PC-9 (cell line): ENCODE data around the gene RPS10. TPM values are rescaled to one million over a fixed set of nuclear protein-coding genes. Genes with fewer than 3 reads are reported as not detected.

Experiments used
- BruUV-seq: library from RNA; stranded (reverse); fragments of 400-500 nt; replicated peaks from 2 replicates; lab custom pipeline; 2021; lab: Mats Ljungman, UMichigan
- CTCF ChIA-PET: fragments of 300-600 bp; sonication (Branson Sonifier 250); formaldehyde crosslinking; loops from one replicate; lab custom pipeline; 2022; ENCODE audit warnings: antibody characterized with exemption; lab: Charles Lee
- POLR2A ChIA-PET: fragments of 300-600 bp; sonication (Branson Sonifier 250); formaldehyde crosslinking; loops from one replicate; lab custom pipeline; 2022; ENCODE audit warnings: antibody characterized with exemption; ENCODE audit not compliant: unreplicated experiment; lab: Charles Lee
- DNase-seq, 2 experiments: peaks; one replicate each; pipeline versions ENCODE4 v3.0.0 to v3.0.0-alpha.2; 2015 to 2022; ENCODE audit warnings: mixed read lengths in 1 of 2
- H2AFZ ChIP-seq: fragments of 200-600 bp; sonication (generic); 2 replicates; pipeline ENCODE4 v1.8.1; 2017; ENCODE audit warnings: antibody characterized with exemption
- H3F3A ChIP-seq: fragments of 200-600 bp; sonication (generic); 2 replicates; pipeline ENCODE4 v1.8.1; 2017; ENCODE audit warnings: antibody characterized with exemption, mild to moderate bottlenecking, low read depth; ENCODE audit not compliant: insufficient read depth
- H3K27ac ChIP-seq: fragments of 200-600 bp; sonication (generic); 2 replicates; pipeline ENCODE4 v1.6.1; 2016; ENCODE audit warnings: mixed run types
- H3K27me3 ChIP-seq: fragments of 200-600 bp; sonication (generic); 2 replicates; pipeline ENCODE4 v1.6.1; 2016; ENCODE audit warnings: low read depth, mixed run types; ENCODE audit not compliant: insufficient read depth
- H3K36me3 ChIP-seq: fragments of 200-600 bp; sonication (generic); 2 replicates; pipeline ENCODE4 v1.6.1; 2016; ENCODE audit warnings: low read depth, mixed run types
- H3K4me1 ChIP-seq: fragments of 200-600 bp; sonication (generic); replicated peaks from 2 replicates; pipeline ENCODE4 v1.6.1; 2016; ENCODE audit warnings: mixed run types; ENCODE audit not compliant: insufficient read depth
- H3K4me2 ChIP-seq: fragments of 200-600 bp; sonication (generic); 2 replicates; pipeline ENCODE4 v1.6.1; 2017; ENCODE audit warnings: mixed run types
- H3K4me3 ChIP-seq: fragments of 200-600 bp; sonication (generic); 2 replicates; pipeline ENCODE4 v1.6.1; 2016; ENCODE audit warnings: mixed run types
- H3K79me2 ChIP-seq: fragments of 200-600 bp; sonication (generic); 2 replicates; pipeline ENCODE4 v1.6.1; 2017; ENCODE audit warnings: low read depth, mixed run types
- H3K9me2 ChIP-seq: fragments of 200-600 bp; sonication (generic); 2 replicates; pipeline ENCODE4 v1.8.1; 2017; ENCODE audit warnings: mild to moderate bottlenecking; ENCODE audit not compliant: insufficient read depth
- H3K9me3 ChIP-seq: fragments of 200-600 bp; sonication (generic); 2 replicates; pipeline ENCODE4 v1.8.1; 2016; ENCODE audit warnings: low read depth; ENCODE audit not compliant: insufficient read depth
- H4K20me1 ChIP-seq: fragments of 200-600 bp; sonication (generic); 2 replicates; pipeline ENCODE4 v1.8.1; 2017; ENCODE audit not compliant: insufficient read depth
- EZH2 ChIP-seq: fragments of 200-600 bp; sonication (generic); IDR thresholded peaks from 2 replicates; pipeline ENCODE4 v1.8.0; 2017; ENCODE audit warnings: antibody characterized with exemption, low read depth
- intact Hi-C: fragments of 100-400 bp; cut with micrococcal nuclease; formaldehyde crosslinking; loops from one replicate; pipeline ENCODE4 v1.10.0; 2022; ENCODE audit not compliant: unreplicated experiment
- total RNA-seq: library from RNA; stranded (reverse); gene quantifications from 2 replicates; pipeline ENCODE4 v1.2.3, GENCODE V29; 2021
- TF ChIP-seq, protein P1 (sequence below): fragments of 200-600 bp; sonication (generic); conservative IDR thresholded peaks from 2 replicates; pipeline ENCODE4 v1.6.1; 2017; ENCODE audit warnings: mixed run types, antibody characterized with exemption, mild to moderate bottlenecking, moderate library complexity

RPS10 gene
- total RNA-seq, 1 experiment from 2014 or later: 1,786 TPM

GRCh38 chr6:34438705-34439104 is 12.8 kb upstream of the RPS10 start:
- no peak for DNase-seq
- Histone ChIP-seq H3K79me2 (no peaks in the 10 kb centered on the region), H3F3A (no peaks in the 10 kb centered on the region; the same call in 1 of the 2 replicates), H3K4me1 (peaks cover 9% of the 10 kb centered on the region; the same call in 1 of the 2 replicates), H3K27ac (no peak overlapping the region), H3K36me3 (no peaks in the 10 kb centered on the region), H3K9me2 (no peaks in the 10 kb centered on the region), H3K9me3 (no peaks in the 10 kb centered on the region), H2AFZ (no peak overlapping the region), H4K20me1 (no peaks in the 10 kb centered on the region), H3K4me2 (no peak overlapping the region), H3K27me3 (no peaks in the 10 kb centered on the region), H3K4me3 (no peak overlapping the region)
- BruUV-seq: no TSS peak
- intact Hi-C loops: no loop called here
- TF ChIP-seq, protein P1, sequence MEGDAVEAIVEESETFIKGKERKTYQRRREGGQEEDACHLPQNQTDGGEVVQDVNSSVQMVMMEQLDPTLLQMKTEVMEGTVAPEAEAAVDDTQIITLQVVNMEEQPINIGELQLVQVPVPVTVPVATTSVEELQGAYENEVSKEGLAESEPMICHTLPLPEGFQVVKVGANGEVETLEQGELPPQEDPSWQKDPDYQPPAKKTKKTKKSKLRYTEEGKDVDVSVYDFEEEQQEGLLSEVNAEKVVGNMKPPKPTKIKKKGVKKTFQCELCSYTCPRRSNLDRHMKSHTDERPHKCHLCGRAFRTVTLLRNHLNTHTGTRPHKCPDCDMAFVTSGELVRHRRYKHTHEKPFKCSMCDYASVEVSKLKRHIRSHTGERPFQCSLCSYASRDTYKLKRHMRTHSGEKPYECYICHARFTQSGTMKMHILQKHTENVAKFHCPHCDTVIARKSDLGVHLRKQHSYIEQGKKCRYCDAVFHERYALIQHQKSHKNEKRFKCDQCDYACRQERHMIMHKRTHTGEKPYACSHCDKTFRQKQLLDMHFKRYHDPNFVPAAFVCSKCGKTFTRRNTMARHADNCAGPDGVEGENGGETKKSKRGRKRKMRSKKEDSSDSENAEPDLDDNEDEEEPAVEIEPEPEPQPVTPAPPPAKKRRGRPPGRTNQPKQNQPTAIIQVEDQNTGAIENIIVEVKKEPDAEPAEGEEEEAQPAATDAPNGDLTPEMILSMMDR: no peak
- no peak for TF ChIP-seq EZH2
- CTCF ChIA-PET: no interaction called here
- POLR2A ChIA-PET: interaction anchor here (0.6 kb wide), 2 partner anchors 12 to 160 kb away, joined by 3 to 5 read pairs; no protein-coding TSS in a partner anchor

- Histone ChIP-seq H3K27ac (no peak overlapping the region), H3K79me2 (no peaks in the 10 kb centered on the region), H3K4me3 (no peak overlapping the region), H3K9me2 (no peaks in the 10 kb centered on the region), H3K36me3 (no peaks in the 10 kb centered on the region), H4K20me1 (no peaks in the 10 kb centered on the region), H3F3A (no peaks in the 10 kb centered on the region; the same call in 1 of the 2 replicates), H2AFZ (0 out of 2 replicates have a peak overlapping the region, but pooled peaks have one; percentile 22), H3K4me2 (peak overlapping the region; percentile 21; the same call in 1 of the 2 replicates), H3K4me1 (peaks cover 9% of the 10 kb centered on the region; the same call in 1 of the 2 replicates), H3K27me3 (no peaks in the 10 kb centered on the region), H3K9me3 (no peaks in the 10 kb centered on the region)
- ChIA-PET POLR2A (no interaction called here), CTCF (no interaction called here)
- DNase-seq: peak in 1 of 2 experiments; percentile 59
- BruUV-seq: no TSS peak
- TF ChIP-seq, protein P1: no peak
- TF ChIP-seq EZH2: no peak
- intact Hi-C loops: no loop called here
Measured at GRCh38 chr6:34437644-34437970, 11.7 kb upstream of the RPS10 start.

GRCh38 chr6:34436803-34437643 is 11.2 kb upstream of the RPS10 start:
- H3K9me2 ChIP-seq: no peaks in the 10 kb centered on the region
- no peaks in the 10 kb centered on the region for H3K79me2 ChIP-seq
- no peak for DNase-seq
- ChIA-PET CTCF (interaction anchor here (0.5 kb wide), 1 partner anchor 273 kb away, joined by 10 read pairs; no protein-coding TSS in a partner anchor), POLR2A (no interaction called here)
- H3K27ac ChIP-seq: no peak overlapping the region
- intact Hi-C loops: no loop called here
- H3K4me2 ChIP-seq: peak overlapping the region; percentile 21; the same call in 1 of the 2 replicates
- no peaks in the 10 kb centered on the region for H3K27me3 ChIP-seq
- H3K4me1 ChIP-seq: peaks cover 9% of the 10 kb centered on the region; the same call in 1 of the 2 replicates
- H3K36me3 ChIP-seq: no peaks in the 10 kb centered on the region
- BruUV-seq: no TSS peak
- H3K9me3 ChIP-seq: no peaks in the 10 kb centered on the region
- H4K20me1 ChIP-seq: no peaks in the 10 kb centered on the region
- TF ChIP-seq, protein P1: no peak
- no peak for TF ChIP-seq EZH2
- no peak overlapping the region for H2AFZ ChIP-seq
- no peak overlapping the region for H3K4me3 ChIP-seq
- no peaks in the 10 kb centered on the region; the same call in 1 of the 2 replicates for H3F3A ChIP-seq
